Epithelial cell of proximal tubule (primary cell): ENCODE data around the gene APOA1. TPM values are rescaled to one million over a fixed set of nuclear protein-coding genes. Genes with fewer than 3 reads are reported as not detected.

ENCODE experiments used
- DNase-seq: peaks from one replicate; pipeline ENCODE4 v3.0.0-alpha.2; 2011; ENCODE audit warnings: low read depth
- H3K4me3 ChIP-seq: 2 replicates; pipeline ENCODE4 v1.5.1; 2011; ENCODE audit warnings: low read depth, mild to moderate bottlenecking, low read length
- CTCF ChIP-seq: conservative IDR thresholded peaks from 2 replicates; pipeline ENCODE4 v1.5.1; 2012; ENCODE audit warnings: low read depth, mild to moderate bottlenecking, low read length
- total RNA-seq: library from RNA; depleted of rRNA; stranded (reverse); fragments of >200 nt; gene quantifications from 2 replicates; pipeline ENCODE4 v1.2.3, GENCODE V29; 2015

Gene APOA1
- total RNA-seq, 1 donor from 2014 or later = not detected

GRCh38 chr11:116825854-116826750, 11.3 kb downstream of the APOA1 start:
- DNase-seq = no peak
- H3K4me3 ChIP-seq = no peak overlapping the region
- no peak for TF ChIP-seq CTCF

GRCh38 chr11:116825434-116825833, 12.0 kb downstream of the APOA1 start:
- no peak overlapping the region for H3K4me3 ChIP-seq
- no peak for TF ChIP-seq CTCF
- DNase-seq = no peak

GRCh38 chr11:116823031-116823843, 14.2 kb downstream of the APOA1 start, which contains the start of gene APOA4:
TSS of gene APOA4 (minus strand) at chr11:116823304. CDS start at chr11:116823191, 113 bp downstream.
- TF ChIP-seq CTCF = no peak
- no peak within 1 kb of the TSS for H3K4me3 ChIP-seq
- DNase-seq = no peak

GRCh38 chr11:116822575-116822974, 14.8 kb downstream of the APOA1 start:
- no peak overlapping the region for H3K4me3 ChIP-seq
- no peak for TF ChIP-seq CTCF
- DNase-seq = no peak

- H3K4me3 ChIP-seq = no peak overlapping the region
- no peak for TF ChIP-seq CTCF
- no peak for DNase-seq
These were observed 16.1 kb downstream of the APOA1 start for GRCh38 chr11:116821050-116821918.

GRCh38 chr11:116819049-116819448, 18.4 kb downstream of the APOA1 start:
- no peak for TF ChIP-seq CTCF
- no peak for DNase-seq
- H3K4me3 ChIP-seq = no peak overlapping the region
